NCI-H1105 (cell line): ENCODE data around the gene UBE2L5.
"Not testable (repeated sequence)": the region's sequence is repeated elsewhere in the genome, so short reads cannot be mapped to it uniquely, and the experiment has no call there.

ENCODE experiments used
- DNase-seq: peaks from one replicate; lab custom pipeline; 2025; lab: John Stamatoyannopoulos, UW

The UBE2L5 gene

GRCh38 chr13:30440910-30441703, 18.8 kb downstream of the UBE2L5 start:
- DNase-seq, result no peak

- no peak for DNase-seq
Measured at GRCh38 chr13:30442926-30443325, 20.6 kb downstream of the UBE2L5 start.

GRCh38 chr13:30443491-30443890, 21.2 kb downstream of the UBE2L5 start:
- DNase-seq, result not testable (repeated sequence)

- no peak for DNase-seq
Measured at GRCh38 chr13:30443957-30444404, 21.7 kb downstream of the UBE2L5 start.

GRCh38 chr13:30446126-30446500, 23.8 kb downstream of the UBE2L5 start:
- no peak for DNase-seq

DNA sequence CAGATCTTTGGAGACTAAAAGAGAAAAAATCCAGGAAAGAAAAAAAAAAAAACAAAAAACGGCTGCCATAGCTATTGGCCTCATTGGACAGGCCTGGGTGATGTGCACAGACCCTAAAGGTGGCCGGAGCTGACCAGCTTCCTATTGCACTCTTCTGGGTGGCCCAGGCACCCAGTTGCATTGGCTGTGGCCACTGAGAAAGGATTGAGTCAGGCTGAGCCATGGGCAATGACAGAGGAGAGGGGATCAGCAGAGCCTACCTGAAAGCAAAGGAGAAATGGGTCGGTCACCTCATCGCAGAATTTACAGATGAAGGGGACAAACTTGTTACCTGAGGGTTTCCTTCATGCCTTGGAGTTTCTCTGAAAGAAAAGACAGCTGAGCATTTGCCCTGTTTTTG, 26.1 kb downstream of the UBE2L5 start:
- no peak for DNase-seq

- no peak for DNase-seq
Measured at GRCh38 chr13:30450066-30450465, 27.8 kb downstream of the UBE2L5 start.

- not testable (repeated sequence) for DNase-seq
Measured at GRCh38 chr13:30451476-30451875, 29.2 kb downstream of the UBE2L5 start.

- no peak for DNase-seq
Measured at GRCh38 chr13:30453727-30454126, 31.4 kb downstream of the UBE2L5 start.

GRCh38 chr13:30454991-30455390, 32.7 kb downstream of the UBE2L5 start:
- no peak for DNase-seq

- no peak for DNase-seq
Measured at GRCh38 chr13:30456290-30456689, 34.0 kb downstream of the UBE2L5 start.

- DNase-seq, result no peak
Measured at GRCh38 chr13:30457306-30457891, 35.1 kb downstream of the UBE2L5 start.

- DNase-seq, result not testable (repeated sequence)
Measured at GRCh38 chr13:30461279-30462066, 39.2 kb downstream of the UBE2L5 start.

DNA sequence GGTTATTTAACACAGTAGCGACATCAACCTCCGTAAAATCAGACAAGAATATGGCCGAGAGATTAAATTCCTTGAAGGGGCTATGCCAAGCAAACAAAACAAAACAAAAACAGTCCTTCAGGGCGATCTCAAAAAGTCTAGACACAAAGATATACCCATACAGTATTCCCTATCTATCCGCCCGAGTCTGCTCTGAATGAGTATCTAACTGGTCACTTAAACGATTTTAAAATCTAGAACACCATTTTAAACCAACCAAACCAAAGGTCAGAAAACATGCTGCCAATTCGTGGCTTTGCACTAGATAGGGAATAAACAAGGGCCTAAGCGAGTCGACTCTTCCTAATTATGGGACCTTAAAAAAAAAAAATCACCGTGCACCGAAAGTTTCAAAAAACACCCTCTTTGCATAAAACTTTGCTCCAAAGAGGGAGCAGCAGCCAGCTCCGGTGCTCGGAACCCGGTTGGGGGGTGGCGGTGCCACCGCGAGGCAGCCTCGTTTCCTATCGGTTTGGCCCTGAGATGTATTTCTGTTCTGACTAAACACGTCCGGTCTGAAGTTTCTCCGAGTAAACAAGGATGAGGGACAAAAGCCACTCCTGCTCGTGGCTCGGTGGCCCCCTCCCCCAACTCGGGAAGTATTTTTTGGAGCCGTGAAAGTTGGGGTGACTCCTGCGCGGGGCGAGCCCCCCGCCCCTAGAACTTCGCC, 41.6 kb downstream of the UBE2L5 start:
- DNase-seq, result no peak

DNA sequence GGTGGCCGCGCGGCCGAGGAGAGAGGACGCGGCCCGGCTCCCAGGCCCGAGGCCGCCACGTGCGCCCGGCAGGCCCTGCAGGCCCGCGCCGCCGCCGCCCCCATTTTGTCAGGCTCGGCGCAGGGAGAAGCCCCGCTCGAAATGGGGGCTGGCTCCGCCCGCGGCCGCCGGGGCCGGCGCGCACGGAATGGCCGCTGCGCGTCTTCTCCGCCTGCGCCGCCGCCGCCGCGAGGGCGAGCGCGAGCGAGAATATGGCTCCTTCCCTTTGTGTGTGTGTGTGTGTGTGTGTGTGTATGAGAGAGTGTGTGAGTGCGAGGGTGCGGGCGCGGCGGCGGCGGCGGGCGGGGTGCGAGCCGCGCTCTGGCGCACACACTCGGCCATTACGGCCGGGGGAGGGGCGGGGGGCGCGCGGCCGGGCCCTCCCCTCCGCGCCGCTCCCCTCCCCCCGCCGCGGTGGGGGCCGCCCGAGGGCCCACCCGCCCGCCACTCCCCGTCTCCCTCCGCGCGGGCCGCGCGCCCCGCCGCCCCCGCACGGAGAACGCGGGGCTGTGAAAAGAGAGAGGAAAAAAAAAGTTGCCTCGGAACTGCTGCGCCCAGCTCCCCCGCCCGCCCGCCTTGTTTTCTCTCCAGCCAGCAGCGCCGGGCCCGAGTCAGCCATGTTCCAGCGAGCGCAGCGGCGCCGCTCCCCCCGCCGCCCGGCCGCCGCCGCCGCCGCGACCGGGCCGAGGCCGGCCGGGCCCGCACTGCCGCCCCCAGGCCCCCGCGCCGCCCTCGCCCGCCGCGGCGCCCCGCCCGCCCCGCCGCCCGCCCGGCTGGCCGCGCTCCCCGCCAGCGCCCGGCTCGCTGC, 42.4 kb downstream of the UBE2L5 start:
- DNase-seq, result peak; percentile 35

GRCh38 chr13:30465343-30465592, 43.0 kb downstream of the UBE2L5 start:
- no peak for DNase-seq

DNA sequence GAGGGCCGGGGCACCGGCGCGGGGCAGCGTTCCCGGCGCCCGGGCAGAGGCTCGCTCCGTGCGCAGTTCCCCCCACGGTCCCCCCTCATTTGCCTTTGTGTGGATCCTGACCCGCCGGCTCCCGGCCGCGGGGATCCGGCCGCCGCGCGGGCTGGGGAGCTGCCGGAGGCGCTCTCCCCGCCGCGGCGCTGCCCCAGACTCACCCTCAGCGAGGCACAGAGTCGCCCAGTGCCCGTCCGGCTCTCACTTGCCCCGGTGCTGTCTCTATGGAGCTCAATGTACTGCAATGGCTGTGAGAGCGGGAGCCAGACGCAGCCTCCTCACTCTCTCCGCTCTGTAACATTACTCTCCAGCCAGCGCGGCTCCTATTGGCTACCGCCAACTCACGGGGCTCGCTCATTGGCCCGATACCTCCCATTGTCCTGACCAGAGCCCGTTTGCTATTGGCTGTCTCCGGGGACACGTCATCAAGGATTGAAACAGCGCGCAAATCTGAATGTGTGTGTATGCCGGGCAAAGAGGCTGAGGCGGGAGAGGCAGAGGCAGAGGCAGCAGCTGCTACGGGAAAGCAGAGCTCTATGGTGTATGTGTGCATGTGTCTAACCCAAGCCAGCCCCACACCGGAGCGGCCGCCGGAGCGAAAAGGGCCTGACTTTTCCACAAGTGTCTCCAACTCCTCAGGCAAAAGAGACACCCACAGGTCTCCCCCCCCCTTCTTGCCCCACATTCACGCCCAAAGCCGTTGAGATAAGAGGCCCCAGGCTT, 43.5 kb downstream of the UBE2L5 start, which contains the start of gene HMGB1:
TSS of gene HMGB1 (minus strand) at position 344 of the 765 bp plus-strand sequence. CDS start 2,256 bp downstream, outside the sequence.
- peak; percentile 90 for DNase-seq

GRCh38 chr13:30466358-30466714, 44.0 kb downstream of the UBE2L5 start:
- DNase-seq, result no peak

GRCh38 chr13:30466841-30467252, 44.6 kb downstream of the UBE2L5 start:
- DNase-seq, result no peak

GRCh38 chr13:30473675-30474074, 51.4 kb downstream of the UBE2L5 start:
- DNase-seq, result no peak
